GM06990 (cell line): ENCODE measurements around the gene TPPP.

ENCODE experiments used
- DNase-seq: peaks from one replicate; pipeline ENCODE4 v3.0.0-alpha.2; 2011; ENCODE audit not compliant: insufficient read length; ENCODE audit errors: extremely low read depth
- H3K27me3 ChIP-seq: replicated peaks from 2 replicates; pipeline ENCODE4 v1.6.0; 2011; ENCODE audit warnings: low read length; ENCODE audit not compliant: control insufficient read depth, insufficient read depth
- H3K36me3 ChIP-seq: 2 replicates; pipeline ENCODE4 v1.5.1; 2011; ENCODE audit warnings: low read length; ENCODE audit not compliant: control insufficient read depth, insufficient read depth
- H3K4me3 ChIP-seq: replicated peaks from 2 replicates; pipeline ENCODE4 v1.5.1; 2011; ENCODE audit warnings: low read depth, mild to moderate bottlenecking, control low read depth, low read length
- CTCF ChIP-seq: IDR thresholded peaks from 2 replicates; pipeline ENCODE4 v1.5.1; 2011; ENCODE audit warnings: low read length, control low read depth, mild to moderate bottlenecking, inconsistent platforms; ENCODE audit not compliant: insufficient read depth, poor library complexity, severe bottlenecking

Gene TPPP

DNA sequence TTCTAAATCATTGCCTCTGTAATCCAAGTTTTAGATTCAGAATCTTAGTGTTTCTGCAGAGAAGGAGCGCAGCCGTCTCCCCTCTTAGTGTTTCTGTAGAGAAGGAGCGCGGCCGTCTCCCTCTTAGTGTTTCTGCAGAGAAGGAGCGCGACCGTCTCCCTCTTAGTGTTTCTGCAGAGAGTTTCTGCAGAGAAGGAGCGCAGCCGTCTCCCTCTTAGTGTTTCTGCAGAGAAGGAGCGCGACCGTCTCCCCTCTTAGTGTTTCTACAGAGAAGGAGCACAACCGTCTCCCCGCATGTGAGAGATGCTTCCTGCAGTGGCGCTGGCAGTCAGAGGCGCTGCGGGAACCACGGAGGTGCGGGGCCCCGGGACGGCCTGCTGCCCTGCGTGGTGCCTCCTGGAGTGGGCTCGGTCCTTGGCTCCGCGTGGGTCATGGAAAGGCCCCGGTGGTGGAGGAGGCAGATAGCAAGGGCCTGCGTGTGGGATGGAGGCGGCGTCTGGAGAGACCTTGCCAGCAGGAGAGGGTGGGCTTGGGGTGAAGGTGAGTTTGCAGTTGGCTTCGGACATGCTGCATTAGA lies 70.1 kb downstream of the TPPP start:
- no peak for DNase-seq
- no peak overlapping the region for H3K4me3 ChIP-seq
- peaks cover 16% of the 10 kb centered on the region for H3K36me3 ChIP-seq
- H3K27me3 ChIP-seq: no peaks in the 10 kb centered on the region
- no peak for TF ChIP-seq CTCF

GRCh38 chr5:622359-622758 lies 70.8 kb downstream of the TPPP start:
- no peak for TF ChIP-seq CTCF
- no peak overlapping the region for H3K4me3 ChIP-seq
- peaks cover 15% of the 10 kb centered on the region for H3K36me3 ChIP-seq
- DNase-seq: no peak
- H3K27me3 ChIP-seq: no peaks in the 10 kb centered on the region

DNA sequence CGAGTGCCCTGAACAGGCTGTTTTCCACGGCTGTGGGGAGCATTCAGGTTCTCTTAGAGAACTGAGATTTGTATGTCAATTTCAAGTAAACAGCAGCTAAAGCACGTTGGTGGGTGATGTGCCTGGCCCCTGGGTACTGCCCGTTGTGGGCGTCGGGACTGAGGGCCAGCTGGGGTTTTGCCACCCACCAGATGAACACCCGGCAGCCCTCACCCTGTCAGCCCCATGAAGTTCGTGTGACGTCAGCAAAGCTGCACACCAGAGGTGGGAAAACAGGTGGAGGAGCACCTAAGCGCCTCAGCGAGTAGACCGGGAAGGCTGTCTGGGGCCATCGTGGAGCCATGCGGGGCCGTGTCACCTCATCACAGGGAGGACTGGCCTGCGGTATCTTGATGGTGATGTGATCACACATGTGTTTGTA lies 71.8 kb downstream of the TPPP start:
- no peak for TF ChIP-seq CTCF
- Histone ChIP-seq H3K36me3 (peaks cover 15% of the 10 kb centered on the region), H3K27me3 (no peaks in the 10 kb centered on the region), H3K4me3 (no peak overlapping the region)
- DNase-seq: no peak

- no peaks in the 10 kb centered on the region for H3K27me3 ChIP-seq
- no peak for DNase-seq
- peaks cover 15% of the 10 kb centered on the region for H3K36me3 ChIP-seq
- no peak for TF ChIP-seq CTCF
- no peak overlapping the region for H3K4me3 ChIP-seq
These were observed 72.5 kb downstream of the TPPP start for GRCh38 chr5:620586-621180.

GRCh38 chr5:620152-620551 lies 73.0 kb downstream of the TPPP start:
- H3K27me3 ChIP-seq: no peaks in the 10 kb centered on the region
- peaks cover 14% of the 10 kb centered on the region for H3K36me3 ChIP-seq
- TF ChIP-seq CTCF: no peak
- DNase-seq: no peak
- H3K4me3 ChIP-seq: no peak overlapping the region

GRCh38 chr5:619444-619843 lies 73.7 kb downstream of the TPPP start:
- TF ChIP-seq CTCF: no peak
- Histone ChIP-seq H3K4me3 (no peak overlapping the region), H3K36me3 (peaks cover 14% of the 10 kb centered on the region), H3K27me3 (no peaks in the 10 kb centered on the region)
- no peak for DNase-seq
